PC-9 (cell line): ENCODE results near the gene TSPEAR.

ENCODE experiments used
- CTCF ChIP-seq: fragments of 200-600 bp; sonication (generic); conservative IDR thresholded peaks from 2 replicates; pipeline ENCODE4 v1.6.1; 2017; ENCODE audit warnings: mixed run types, antibody characterized with exemption, mild to moderate bottlenecking, moderate library complexity
- EZH2 ChIP-seq: fragments of 200-600 bp; sonication (generic); IDR thresholded peaks from 2 replicates; pipeline ENCODE4 v1.8.0; 2017; ENCODE audit warnings: antibody characterized with exemption, low read depth

GRCh38 chr21:44758781-44759627 lies 47.6 kb upstream of the TSPEAR start:
- no peak for TF ChIP-seq CTCF
- TF ChIP-seq EZH2 = no peak
